Panc1 (cell line): ENCODE data around the gene NDUFS8.

Experiments
- CTCF ChIP-seq: fragments of 450-650 bp; IDR thresholded peaks from 2 replicates; pipeline ENCODE4 v1.5.1; 2017; ENCODE audit warnings: mild to moderate bottlenecking
- POLR2AphosphoS5 ChIP-seq: IDR thresholded peaks from 2 replicates; pipeline ENCODE4 v1.6.1; 2012; ENCODE audit warnings: mild to moderate bottlenecking, low read depth, low read length, moderate library complexity
- REST ChIP-seq, 2 experiments: IDR thresholded peaks; 2 replicates each; pipeline ENCODE4 v1.6.1; 2011 to 2012; ENCODE audit warnings: low read depth in 2 of 2, control low read depth in 1 of 2, low read length in 1 of 2, mild to moderate bottlenecking in 1 of 2, moderate library complexity in 1 of 2; ENCODE audit not compliant: insufficient read depth in 1 of 2
- SIN3A ChIP-seq: IDR thresholded peaks from 2 replicates; pipeline ENCODE4 v1.6.1; 2012; ENCODE audit warnings: low read depth, mild to moderate bottlenecking, low read length, moderate library complexity, borderline replicate concordance; ENCODE audit not compliant: insufficient read depth
- TCF7L2 ChIP-seq: IDR thresholded peaks from 2 replicates; pipeline ENCODE4 v1.6.1; 2011; ENCODE audit warnings: mild to moderate bottlenecking, low read depth, low read length, inconsistent platforms

- no peak for TF ChIP-seq CTCF
- no peak for TF ChIP-seq TCF7L2
- no peak for TF ChIP-seq POLR2AphosphoS5
- TF ChIP-seq REST (IDR thresholded peaks at IDR 0.05; ENCODE audit: insufficient read depth in 1 of 2, low read depth in 2 of 2, low read length in 1 of 2), result no peak
- no peak for TF ChIP-seq SIN3A
Measured at GRCh38 chr11:68067991-68068390, 37.5 kb downstream of the NDUFS8 start.
